Measurements from ENCODE around the gene SV2A. TPM values are rescaled to one million over a fixed set of nuclear protein-coding genes. Genes with fewer than 3 reads are reported as not detected.

The SV2A gene, protein sequence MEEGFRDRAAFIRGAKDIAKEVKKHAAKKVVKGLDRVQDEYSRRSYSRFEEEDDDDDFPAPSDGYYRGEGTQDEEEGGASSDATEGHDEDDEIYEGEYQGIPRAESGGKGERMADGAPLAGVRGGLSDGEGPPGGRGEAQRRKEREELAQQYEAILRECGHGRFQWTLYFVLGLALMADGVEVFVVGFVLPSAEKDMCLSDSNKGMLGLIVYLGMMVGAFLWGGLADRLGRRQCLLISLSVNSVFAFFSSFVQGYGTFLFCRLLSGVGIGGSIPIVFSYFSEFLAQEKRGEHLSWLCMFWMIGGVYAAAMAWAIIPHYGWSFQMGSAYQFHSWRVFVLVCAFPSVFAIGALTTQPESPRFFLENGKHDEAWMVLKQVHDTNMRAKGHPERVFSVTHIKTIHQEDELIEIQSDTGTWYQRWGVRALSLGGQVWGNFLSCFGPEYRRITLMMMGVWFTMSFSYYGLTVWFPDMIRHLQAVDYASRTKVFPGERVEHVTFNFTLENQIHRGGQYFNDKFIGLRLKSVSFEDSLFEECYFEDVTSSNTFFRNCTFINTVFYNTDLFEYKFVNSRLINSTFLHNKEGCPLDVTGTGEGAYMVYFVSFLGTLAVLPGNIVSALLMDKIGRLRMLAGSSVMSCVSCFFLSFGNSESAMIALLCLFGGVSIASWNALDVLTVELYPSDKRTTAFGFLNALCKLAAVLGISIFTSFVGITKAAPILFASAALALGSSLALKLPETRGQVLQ
- 1 to 10 TPM; 2.1 to 3.4 TPM for total RNA-seq

DNA sequence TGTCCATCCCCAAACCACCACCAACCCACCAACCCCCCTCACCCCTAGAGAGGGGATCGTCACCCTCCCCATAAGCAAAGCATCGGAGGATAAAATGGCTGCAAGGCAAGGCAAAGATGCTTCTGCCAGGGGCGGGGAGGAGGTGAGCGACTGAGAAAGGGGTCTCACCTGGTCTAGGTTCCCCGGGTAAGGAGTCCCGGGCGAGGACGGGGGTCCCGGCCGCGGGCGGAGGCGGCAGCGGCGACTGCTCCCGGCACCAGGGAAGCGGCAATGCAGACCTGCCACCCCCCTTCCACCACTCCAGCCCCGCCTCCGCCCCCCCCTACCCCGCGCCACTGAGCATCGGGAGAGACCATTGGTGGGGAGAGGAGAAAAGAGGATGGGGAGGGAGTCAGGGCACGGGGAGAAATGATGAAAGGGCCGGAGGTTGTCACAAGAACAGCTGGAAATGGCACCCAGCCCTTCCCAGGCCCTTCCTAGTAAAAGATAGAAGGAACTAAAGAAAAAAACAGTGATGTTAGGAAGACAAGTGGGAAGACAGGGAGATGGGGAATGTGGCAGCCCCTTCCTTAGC lies at the start of gene SV2A:
Gene SV2A, minus strand, starts transcription at position 274 of the 574 bp plus-strand sequence. CDS start 4,004 bp downstream, outside the sequence.
- H3K4me1 ChIP-seq (replicated peaks) = no peaks in the 10 kb centered on the region
- H3K27me3 ChIP-seq (replicated peaks; ENCODE audit: insufficient read depth) = no peaks in the 10 kb centered on the region
- no peaks in the 10 kb centered on the region for H3K9me3 ChIP-seq
- intact Hi-C loops (cut with DNase I) = no loop called here
- TF ChIP-seq POLR2AphosphoS5 (IDR thresholded peaks at IDR 0.05) (peak; percentile 16), POLR2A (IDR thresholded peaks at IDR 0.05) (no peak)
- TF ChIP-seq, protein P1, sequence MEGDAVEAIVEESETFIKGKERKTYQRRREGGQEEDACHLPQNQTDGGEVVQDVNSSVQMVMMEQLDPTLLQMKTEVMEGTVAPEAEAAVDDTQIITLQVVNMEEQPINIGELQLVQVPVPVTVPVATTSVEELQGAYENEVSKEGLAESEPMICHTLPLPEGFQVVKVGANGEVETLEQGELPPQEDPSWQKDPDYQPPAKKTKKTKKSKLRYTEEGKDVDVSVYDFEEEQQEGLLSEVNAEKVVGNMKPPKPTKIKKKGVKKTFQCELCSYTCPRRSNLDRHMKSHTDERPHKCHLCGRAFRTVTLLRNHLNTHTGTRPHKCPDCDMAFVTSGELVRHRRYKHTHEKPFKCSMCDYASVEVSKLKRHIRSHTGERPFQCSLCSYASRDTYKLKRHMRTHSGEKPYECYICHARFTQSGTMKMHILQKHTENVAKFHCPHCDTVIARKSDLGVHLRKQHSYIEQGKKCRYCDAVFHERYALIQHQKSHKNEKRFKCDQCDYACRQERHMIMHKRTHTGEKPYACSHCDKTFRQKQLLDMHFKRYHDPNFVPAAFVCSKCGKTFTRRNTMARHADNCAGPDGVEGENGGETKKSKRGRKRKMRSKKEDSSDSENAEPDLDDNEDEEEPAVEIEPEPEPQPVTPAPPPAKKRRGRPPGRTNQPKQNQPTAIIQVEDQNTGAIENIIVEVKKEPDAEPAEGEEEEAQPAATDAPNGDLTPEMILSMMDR (IDR thresholded peaks at IDR 0.05) = no peak
- H3K36me3 ChIP-seq = peaks cover 0 to 3% of the 10 kb centered on the region in 2 donors
- DNase-seq (ENCODE audit: low spot score) = peak; percentile 23
- H3K4me3 ChIP-seq = peak within 1 kb of the TSS; percentile 36 to 38
- H3K27ac ChIP-seq = no peak within 1 kb of the TSS
- under 1% methylated on average over 24 of the region's 24 CpGs for WGBS

DNA sequence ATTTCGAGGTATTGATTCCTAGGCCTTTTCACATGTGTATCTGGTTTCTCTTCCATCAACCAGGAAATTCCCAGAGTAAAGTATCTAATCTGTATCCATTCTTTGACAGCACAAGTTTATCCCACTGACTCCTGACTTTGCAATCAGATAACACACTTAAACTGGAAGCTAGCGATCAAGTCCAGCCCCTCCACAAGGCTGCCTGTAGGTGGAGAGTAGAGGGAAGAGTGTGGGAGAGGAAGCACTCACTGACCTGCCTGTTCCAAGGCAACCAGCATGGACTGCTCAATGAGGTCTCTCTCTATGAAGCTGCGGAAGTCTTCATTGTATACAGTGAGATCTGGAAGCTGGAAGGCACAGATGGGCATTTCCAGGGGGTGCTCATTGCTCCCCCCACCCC lies 49.4 kb upstream of the SV2A start:
- H3K27ac ChIP-seq = no peak overlapping the region
- H3K4me3 ChIP-seq = no peak overlapping the region
- intact Hi-C loops (cut with DNase I) = no loop called here
- TF ChIP-seq, protein P1 (IDR thresholded peaks at IDR 0.05) = no peak
- no peak for TF ChIP-seq POLR2AphosphoS5 (IDR thresholded peaks at IDR 0.05)
- no peak for TF ChIP-seq POLR2A (IDR thresholded peaks at IDR 0.05)
- no peaks in the 10 kb centered on the region for H3K36me3 ChIP-seq
- no peaks in the 10 kb centered on the region for H3K27me3 ChIP-seq (replicated peaks; ENCODE audit: insufficient read depth)
- no peaks in the 10 kb centered on the region for H3K9me3 ChIP-seq
- H3K4me1 ChIP-seq (replicated peaks) = no peaks in the 10 kb centered on the region
- WGBS = 79% methylated on average over 3 of the region's 3 CpGs
- no peak for DNase-seq (ENCODE audit: low spot score)

DNA sequence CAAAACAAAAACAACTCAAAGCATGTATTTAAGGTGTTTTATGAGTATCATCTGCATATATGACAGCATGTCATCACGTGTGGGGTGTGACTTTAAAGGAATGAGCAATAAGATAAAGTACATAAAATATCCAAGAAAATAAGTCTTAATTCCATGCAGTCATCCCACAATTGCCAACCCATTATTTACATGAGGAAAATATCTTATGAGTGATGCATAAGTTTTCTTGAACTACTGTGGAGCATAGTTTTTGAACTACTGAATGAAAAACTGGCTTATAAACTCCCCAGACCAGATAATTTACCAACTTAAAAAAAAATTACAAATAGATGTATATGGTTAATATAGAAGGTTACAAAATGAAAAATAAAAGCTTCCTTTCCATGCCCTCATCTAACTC lies 48.8 kb upstream of the SV2A start:
- DNase-seq (ENCODE audit: low spot score) = no peak
- no peak overlapping the region for H3K4me3 ChIP-seq
- no peaks in the 10 kb centered on the region for H3K36me3 ChIP-seq
- H3K27me3 ChIP-seq (replicated peaks; ENCODE audit: insufficient read depth) = no peaks in the 10 kb centered on the region
- intact Hi-C loops (cut with DNase I) = no loop called here
- TF ChIP-seq, protein P1 (IDR thresholded peaks at IDR 0.05) = no peak
- TF ChIP-seq POLR2A (IDR thresholded peaks at IDR 0.05) (no peak), POLR2AphosphoS5 (IDR thresholded peaks at IDR 0.05) (no peak)
- H3K9me3 ChIP-seq = no peaks in the 10 kb centered on the region
- H3K4me1 ChIP-seq (replicated peaks) = no peaks in the 10 kb centered on the region
- 73% methylated on average over 1 of the region's 1 CpG for WGBS
- no peak overlapping the region for H3K27ac ChIP-seq

DNA sequence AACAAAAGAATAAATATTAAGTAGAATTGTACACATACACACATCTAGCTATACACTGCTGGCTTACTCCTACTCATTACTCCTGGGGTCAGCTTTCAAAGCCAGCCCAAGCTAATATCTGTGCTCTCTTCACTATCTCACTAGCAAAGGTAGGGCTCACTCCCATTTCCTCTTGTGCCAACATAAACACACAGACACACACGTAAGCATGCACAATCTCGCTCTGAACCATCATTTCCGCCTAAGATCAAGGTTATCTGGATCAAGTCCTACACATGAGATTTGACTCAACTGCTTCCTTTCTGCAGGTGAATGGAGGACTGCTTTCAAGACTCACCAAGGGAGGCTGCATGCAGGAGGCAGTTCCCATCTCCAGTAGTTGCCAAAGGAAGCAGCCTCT lies 47.8 kb upstream of the SV2A start:
- Histone ChIP-seq H3K27me3 (replicated peaks; ENCODE audit: insufficient read depth) (no peaks in the 10 kb centered on the region), H3K4me1 (replicated peaks) (no peaks in the 10 kb centered on the region), H3K4me3 (no peak overlapping the region), H3K9me3 (no peaks in the 10 kb centered on the region), H3K36me3 (no peaks in the 10 kb centered on the region), H3K27ac (no peak overlapping the region)
- TF ChIP-seq POLR2AphosphoS5 (IDR thresholded peaks at IDR 0.05) (no peak), POLR2A (IDR thresholded peaks at IDR 0.05) (no peak)
- TF ChIP-seq, protein P1 (IDR thresholded peaks at IDR 0.05) = no peak
- WGBS = 89% methylated on average over 3 of the region's 3 CpGs
- intact Hi-C loops (cut with DNase I) = no loop called here
- no peak for DNase-seq (ENCODE audit: low spot score)

Data from prostate gland (tissue), 2 donors.